Activated CD4-positive, CD25-positive, alpha-beta regulatory T cell treated with anti-CD3 and anti-CD28 coated beads, Interleukin-2, amount 50 U/mL, for 24 hours (primary cell): ENCODE measurements around the gene EXOSC6.
"Not testable (repeated sequence)": the region's sequence is repeated elsewhere in the genome, so short reads cannot be mapped to it uniquely, and the experiment has no call there.

Source experiments
- ATAC-seq, 2 donors: fragments of 150-1000 bp; cut with Tn5 transposase; one replicate each; pipeline ENCODE4 v1.10.0; 2021; ENCODE audit warnings: mild to moderate bottlenecking in 1 of 2, moderate library complexity in 1 of 2

Gene EXOSC6

GRCh38 chr16:70251629-70252354 is at the start of gene EXOSC6:
EXOSC6 (minus strand) TSS chr16:70251940; CDS start chr16:70251900, 40 bp downstream.
- ATAC-seq = peak; percentile 90

DNA sequence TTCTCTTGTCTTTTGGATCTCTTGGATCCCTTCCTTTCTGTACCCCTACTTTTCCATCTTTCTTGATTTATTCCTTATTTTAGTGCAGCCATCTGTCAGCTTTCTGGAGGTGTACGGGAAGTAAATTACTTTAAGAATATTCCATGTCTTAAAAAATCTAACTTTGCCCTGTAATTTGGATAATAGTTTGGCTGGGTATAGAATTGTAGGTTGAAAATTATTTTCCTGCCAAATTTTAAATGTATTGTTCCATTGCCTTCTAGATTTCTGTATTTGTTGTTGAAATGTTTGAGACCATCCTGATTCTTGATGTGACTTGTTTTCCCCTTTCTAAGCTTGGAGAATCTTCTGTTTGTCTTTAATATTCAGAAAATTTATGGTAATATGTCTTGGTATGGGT is 49.4 kb upstream of the EXOSC6 start:
- no peak for ATAC-seq

DNA sequence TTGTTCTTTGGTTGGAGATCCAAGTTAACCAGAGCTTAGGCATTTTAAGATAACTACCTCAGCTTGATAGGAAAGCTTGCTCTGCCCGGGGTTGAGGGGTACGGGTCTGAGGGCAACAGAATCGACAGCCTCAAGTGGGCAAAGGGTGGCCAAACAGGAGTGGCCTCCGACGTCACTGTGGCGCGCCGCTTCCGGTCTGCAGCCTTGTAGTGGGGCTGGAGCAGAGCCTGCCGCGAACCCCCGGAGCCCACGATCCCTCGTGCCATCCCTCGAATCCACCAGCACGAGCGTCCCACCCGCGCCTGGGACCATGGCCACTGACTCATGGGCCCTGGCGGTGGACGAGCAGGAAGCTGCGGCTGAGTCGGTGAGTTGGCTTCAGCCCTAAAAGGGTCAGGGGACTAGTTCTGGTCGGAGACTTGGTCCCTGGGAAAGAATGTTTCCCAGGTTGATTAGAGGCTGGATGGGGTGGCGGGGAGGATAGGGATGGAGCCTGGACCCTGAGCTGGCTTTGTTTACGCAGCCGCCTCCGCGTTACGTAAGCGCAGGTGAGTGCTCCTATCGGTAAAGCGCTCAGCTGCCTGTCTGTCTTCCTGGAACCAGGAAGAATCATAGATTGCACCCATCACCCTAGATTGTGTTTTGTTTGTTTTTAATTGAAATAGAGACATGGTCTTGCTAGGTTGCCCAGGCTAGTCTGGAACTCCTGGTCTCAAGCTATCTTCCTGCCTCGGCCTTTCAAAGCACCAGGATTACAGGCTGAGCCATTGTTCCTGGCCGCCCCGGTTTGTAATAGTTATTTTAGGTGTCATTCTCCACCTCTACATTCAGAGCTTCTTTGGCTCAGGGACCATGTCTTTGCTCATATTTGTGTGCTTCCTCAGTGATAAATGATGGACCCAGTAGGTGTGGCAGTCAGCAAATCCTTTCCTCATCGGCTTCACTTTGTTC is 47.5 kb upstream of the EXOSC6 start, which contains the start of gene DDX19B:
Gene DDX19B, plus strand, starts transcription at position 199 of the 951 bp plus-strand sequence. Its CDS starts 112 bp downstream, at position 311.
- peak; percentile 71 to 81 for ATAC-seq

DNA sequence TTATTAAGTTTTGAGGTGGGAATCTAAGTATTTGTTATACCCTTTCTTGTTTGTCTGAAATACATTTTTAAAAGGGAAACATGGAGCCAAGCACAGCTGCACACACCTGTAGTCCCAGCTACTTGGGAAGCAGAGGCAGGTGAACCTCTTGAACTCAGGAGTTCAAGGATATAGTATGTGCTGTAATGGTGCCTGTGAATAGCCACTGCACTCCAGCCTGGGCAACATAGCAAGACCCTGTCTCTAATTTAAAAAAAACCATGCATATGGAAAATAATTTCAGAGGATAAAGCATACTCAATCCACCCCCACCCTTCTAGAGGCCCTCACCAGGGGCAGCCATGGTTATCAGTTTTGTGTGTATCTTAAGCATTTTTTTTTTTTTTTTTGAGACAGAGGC is 43.9 kb upstream of the EXOSC6 start:
- ATAC-seq = no peak

DNA sequence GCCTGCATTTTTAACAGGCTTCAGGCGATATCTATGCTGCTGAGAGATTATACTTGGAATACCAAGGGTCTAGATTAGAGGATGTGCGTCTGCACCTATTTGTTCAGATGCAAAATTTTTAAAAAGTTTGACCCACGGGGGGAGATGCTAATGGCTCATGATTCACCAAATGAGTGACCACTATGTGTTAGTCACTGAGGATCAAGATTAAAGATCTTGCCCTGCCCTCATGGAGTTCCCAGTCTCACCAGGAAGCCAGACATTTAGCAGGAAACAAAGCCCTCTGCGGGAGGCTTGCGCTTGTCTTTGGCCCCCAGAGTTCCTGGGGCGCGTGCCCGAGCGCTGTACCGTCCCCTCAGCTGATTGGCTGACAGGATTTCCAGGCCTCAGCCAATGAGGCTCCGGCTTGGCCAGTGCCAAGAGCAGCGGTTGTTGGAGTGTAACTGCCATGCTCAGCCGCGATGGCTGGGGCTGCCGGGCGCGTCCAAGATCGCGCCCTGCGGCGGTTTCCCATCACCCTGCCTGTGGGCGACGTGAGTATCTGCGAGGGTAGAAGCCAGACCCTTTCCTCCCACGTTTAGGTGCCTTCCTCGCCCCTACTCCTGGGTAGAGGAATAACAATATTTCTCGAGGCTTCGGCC is 42.8 kb upstream of the EXOSC6 start:
- ATAC-seq = no peak

- not testable (repeated sequence) for ATAC-seq
These were observed 40.4 kb upstream of the EXOSC6 start for GRCh38 chr16:70292148-70292547.

GRCh38 chr16:70290949-70291519 is 39.3 kb upstream of the EXOSC6 start:
- no peak for ATAC-seq

- ATAC-seq = peak; percentile 99
These were observed 37.7 kb upstream of the EXOSC6 start, which contains the start of gene AARS1 for GRCh38 chr16:70289229-70290094. AARS1 (minus strand) TSS chr16:70289506; CDS start chr16:70282763, 6,743 bp downstream.

GRCh38 chr16:70287304-70287971 is 35.7 kb upstream of the EXOSC6 start:
- not testable (repeated sequence) for ATAC-seq

- ATAC-seq = no peak
These were observed 24.7 kb upstream of the EXOSC6 start for GRCh38 chr16:70276392-70276791.

DNA sequence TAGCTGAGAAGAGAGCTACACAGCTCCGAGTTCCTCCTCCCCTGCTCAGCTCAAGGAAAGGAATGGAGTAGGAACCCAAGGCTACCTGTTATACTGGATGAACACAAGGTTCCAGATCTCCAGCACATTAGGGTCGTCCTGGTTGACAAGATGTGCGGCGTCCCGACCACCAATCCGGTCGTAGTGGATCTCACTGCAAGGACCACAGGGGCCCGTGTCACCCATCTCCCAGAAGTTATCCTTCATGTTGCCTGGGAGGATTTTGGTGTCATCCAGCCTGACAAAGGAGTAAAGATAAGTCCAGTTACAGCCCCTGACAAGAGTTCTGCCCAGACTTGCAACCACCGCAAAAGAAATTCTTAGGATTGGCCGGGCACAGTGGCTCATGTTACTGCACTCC is 20.0 kb upstream of the EXOSC6 start:
- ATAC-seq = no peak

GRCh38 chr16:70270176-70270575 is 18.4 kb upstream of the EXOSC6 start:
- no peak for ATAC-seq

DNA sequence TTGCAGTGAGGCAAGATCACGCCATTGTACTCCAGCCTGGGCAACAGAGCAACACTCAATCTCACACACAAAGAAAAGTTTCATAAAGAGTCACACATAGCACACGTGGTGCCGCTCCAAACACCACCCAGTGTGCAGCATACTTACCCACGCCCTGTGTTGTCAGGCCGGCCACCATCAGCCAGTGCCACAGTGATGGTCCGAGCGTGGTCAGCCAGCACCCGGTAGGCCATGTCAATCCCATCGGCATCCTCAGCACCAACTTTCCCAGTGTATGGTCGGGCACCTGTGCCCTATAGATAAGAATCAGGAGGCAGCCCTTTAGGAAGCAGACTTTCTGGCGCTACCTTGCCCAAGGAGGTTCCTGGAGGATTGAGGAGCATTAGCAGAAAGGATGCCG is 17.7 kb upstream of the EXOSC6 start:
- no peak for ATAC-seq

DNA sequence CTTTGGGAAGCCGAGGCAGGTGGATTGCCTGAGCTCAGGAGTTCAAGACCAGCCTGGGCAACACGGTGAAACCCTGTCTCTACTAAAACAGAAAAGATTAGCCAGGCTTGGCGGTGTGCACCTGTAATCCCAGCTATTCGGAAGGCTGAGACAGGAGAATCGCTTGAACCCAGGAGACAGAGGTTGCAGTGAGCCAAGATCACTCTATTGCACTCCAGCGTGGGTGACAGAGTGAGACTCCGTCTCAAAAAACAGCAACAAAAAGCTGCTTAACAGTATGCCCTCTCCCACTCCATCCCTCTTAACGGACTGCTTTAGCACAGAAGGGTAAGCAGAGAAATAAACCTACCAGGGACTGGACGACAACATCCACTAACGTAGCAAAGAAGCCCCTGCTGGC is 16.2 kb upstream of the EXOSC6 start:
- ATAC-seq = not testable (repeated sequence)

GRCh38 chr16:70267516-70267915 is 15.8 kb upstream of the EXOSC6 start:
- no peak for ATAC-seq

- not testable (repeated sequence) for ATAC-seq
These were observed 8.2 kb upstream of the EXOSC6 start for GRCh38 chr16:70259903-70260302.

- no peak for ATAC-seq
These were observed 7.2 kb upstream of the EXOSC6 start for GRCh38 chr16:70258946-70259345.

DNA sequence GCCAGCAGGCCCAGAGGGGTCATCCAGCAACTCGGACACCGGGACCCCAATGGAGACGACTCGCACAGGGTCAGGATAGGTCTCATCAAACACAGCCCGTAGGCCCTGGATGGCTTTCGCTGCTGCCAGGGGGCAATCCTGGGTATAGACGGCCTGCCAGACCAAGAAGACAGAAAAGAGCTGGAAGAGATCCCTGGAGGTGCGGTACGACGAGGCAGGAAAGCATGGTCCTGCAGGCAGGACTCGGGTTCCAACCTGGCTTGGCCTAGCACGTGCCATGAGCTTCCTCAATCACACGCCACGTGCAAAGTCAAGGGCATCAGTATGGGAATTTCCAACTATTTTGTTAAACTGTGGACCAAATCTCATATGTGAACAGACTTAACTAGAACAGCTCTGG is 6.3 kb upstream of the EXOSC6 start:
- no peak for ATAC-seq

DNA sequence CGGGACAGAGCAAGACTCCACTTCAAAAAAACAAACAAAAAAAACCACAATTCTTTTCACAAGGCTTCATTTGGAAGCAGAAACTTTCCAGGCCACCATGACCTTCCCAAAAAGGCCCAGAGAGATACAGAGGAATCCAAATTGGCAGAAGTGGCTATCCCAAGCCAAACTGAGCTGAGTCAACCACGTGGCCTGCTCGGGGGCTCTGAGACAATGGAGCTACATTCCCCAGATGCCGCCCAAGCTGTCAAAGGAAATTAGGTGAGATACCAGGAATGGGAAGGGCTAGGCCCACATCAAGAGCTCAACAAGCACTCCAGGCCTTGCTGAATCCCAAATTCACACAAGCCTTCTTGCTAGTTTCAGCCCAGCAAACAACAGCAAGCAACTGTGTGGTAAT is 5.7 kb upstream of the EXOSC6 start:
- no peak for ATAC-seq

GRCh38 chr16:70255574-70255973 is 3.8 kb upstream of the EXOSC6 start:
- ATAC-seq = no peak

GRCh38 chr16:70254965-70255286 is 3.2 kb upstream of the EXOSC6 start:
- no peak for ATAC-seq
